GM18508 (cell line): Measurements from ENCODE around the gene PROCA1.
"Not testable (repeated sequence)": the region's sequence is repeated elsewhere in the genome, so short reads cannot be mapped to it uniquely, and the experiment has no call there.

Experiments used
- ATAC-seq: cut with Tn5 transposase; IDR thresholded peaks from one replicate; pipeline ENCODE4 v1.9.1; 2021; ENCODE audit warnings: moderate number of reproducible peaks; ENCODE audit not compliant: insufficient read depth, unreplicated experiment

Gene PROCA1

GRCh38 chr17:28744972-28745785 is 33.5 kb upstream of the PROCA1 start:
- ATAC-seq = no peak

GRCh38 chr17:28744104-28744971 is 32.6 kb upstream of the PROCA1 start:
- ATAC-seq = no peak

GRCh38 chr17:28743243-28744103 is 31.8 kb upstream of the PROCA1 start, which contains the start of gene TRAF4:
TRAF4 (plus strand) TSS chr17:28744011; CDS start chr17:28744113, 102 bp downstream.
- no peak for ATAC-seq

GRCh38 chr17:28741358-28742349 is 30.0 kb upstream of the PROCA1 start:
- no peak for ATAC-seq

- no peak for ATAC-seq
Observed at GRCh38 chr17:28740406-28741357, 29.0 kb upstream of the PROCA1 start.

- ATAC-seq = peak; percentile 35
Observed at GRCh38 chr17:28738680-28739384, 27.1 kb upstream of the PROCA1 start.

GRCh38 chr17:28737770-28738679 is 26.3 kb upstream of the PROCA1 start:
- ATAC-seq = no peak

GRCh38 chr17:28737316-28737715 is 25.6 kb upstream of the PROCA1 start:
- no peak for ATAC-seq

GRCh38 chr17:28735913-28736769 is 24.5 kb upstream of the PROCA1 start:
- ATAC-seq = not testable (repeated sequence)

- no peak for ATAC-seq
Observed at GRCh38 chr17:28735242-28735722, 23.6 kb upstream of the PROCA1 start.

GRCh38 chr17:28734712-28735241 is 23.1 kb upstream of the PROCA1 start:
- ATAC-seq = no peak

GRCh38 chr17:28733346-28733745 is 21.7 kb upstream of the PROCA1 start:
- ATAC-seq = no peak

GRCh38 chr17:28729950-28730330 is 18.3 kb upstream of the PROCA1 start:
- ATAC-seq = no peak

GRCh38 chr17:28728364-28729200 is 16.9 kb upstream of the PROCA1 start, which contains the start of gene NEK8:
NEK8 (plus strand) TSS chr17:28728788; CDS start chr17:28728814, 26 bp downstream.
- ATAC-seq = no peak
